VCaP (cell line): Measurements from ENCODE around the gene AKIRIN1.
A peak's percentile ranks its signal among the peaks of the same experiment; 100 is the strongest.
"Not testable (repeated sequence)": the region's sequence is repeated elsewhere in the genome, so short reads cannot be mapped to it uniquely, and the experiment has no call there.

Experiments
- H3K27ac ChIP-seq: fragments of 450-650 bp; 2 replicates; pipeline ENCODE4 v1.5.1; 2017
- CTCF ChIP-seq: fragments of 450-650 bp; conservative IDR thresholded peaks from 2 replicates; pipeline ENCODE4 v1.5.1; 2017; ENCODE audit warnings: mild to moderate bottlenecking, moderate library complexity

Gene AKIRIN1

GRCh38 chr1:39001516-39002421 is 10.7 kb downstream of the AKIRIN1 start:
- H3K27ac ChIP-seq = no peak overlapping the region
- no peak for TF ChIP-seq CTCF

- TF ChIP-seq CTCF = no peak
- H3K27ac ChIP-seq = no peak overlapping the region
Observed at GRCh38 chr1:39003281-39003680, 12.2 kb downstream of the AKIRIN1 start.

GRCh38 chr1:39003794-39004193 is 12.7 kb downstream of the AKIRIN1 start:
- no peak for TF ChIP-seq CTCF
- no peak overlapping the region for H3K27ac ChIP-seq

- no peak for TF ChIP-seq CTCF
- H3K27ac ChIP-seq = no peak overlapping the region
Observed at GRCh38 chr1:39006287-39006686, 15.2 kb downstream of the AKIRIN1 start.

GRCh38 chr1:39006726-39007645 is 15.9 kb downstream of the AKIRIN1 start:
- H3K27ac ChIP-seq = no peak overlapping the region
- no peak for TF ChIP-seq CTCF

- H3K27ac ChIP-seq = not testable (repeated sequence)
Observed at GRCh38 chr1:39014956-39015355, 23.9 kb downstream of the AKIRIN1 start.

- H3K27ac ChIP-seq = 0 out of 2 replicates have a peak overlapping the region, but pooled peaks have one; percentile 13
- TF ChIP-seq CTCF = no peak
Observed at GRCh38 chr1:39016604-39017171, 25.6 kb downstream of the AKIRIN1 start.
